LNCAP (cell line): ENCODE data around the gene PRSS48.

ENCODE experiments used
- TF ChIP-seq, protein P1 (sequence below): fragments of 450-650 bp; IDR thresholded peaks from 2 replicates; pipeline ENCODE4 v1.5.1; 2017; ENCODE audit warnings: mild to moderate bottlenecking

Gene PRSS48

GRCh38 chr4:151284534-151285245, 7.7 kb downstream of the PRSS48 start:
- TF ChIP-seq, protein P1, sequence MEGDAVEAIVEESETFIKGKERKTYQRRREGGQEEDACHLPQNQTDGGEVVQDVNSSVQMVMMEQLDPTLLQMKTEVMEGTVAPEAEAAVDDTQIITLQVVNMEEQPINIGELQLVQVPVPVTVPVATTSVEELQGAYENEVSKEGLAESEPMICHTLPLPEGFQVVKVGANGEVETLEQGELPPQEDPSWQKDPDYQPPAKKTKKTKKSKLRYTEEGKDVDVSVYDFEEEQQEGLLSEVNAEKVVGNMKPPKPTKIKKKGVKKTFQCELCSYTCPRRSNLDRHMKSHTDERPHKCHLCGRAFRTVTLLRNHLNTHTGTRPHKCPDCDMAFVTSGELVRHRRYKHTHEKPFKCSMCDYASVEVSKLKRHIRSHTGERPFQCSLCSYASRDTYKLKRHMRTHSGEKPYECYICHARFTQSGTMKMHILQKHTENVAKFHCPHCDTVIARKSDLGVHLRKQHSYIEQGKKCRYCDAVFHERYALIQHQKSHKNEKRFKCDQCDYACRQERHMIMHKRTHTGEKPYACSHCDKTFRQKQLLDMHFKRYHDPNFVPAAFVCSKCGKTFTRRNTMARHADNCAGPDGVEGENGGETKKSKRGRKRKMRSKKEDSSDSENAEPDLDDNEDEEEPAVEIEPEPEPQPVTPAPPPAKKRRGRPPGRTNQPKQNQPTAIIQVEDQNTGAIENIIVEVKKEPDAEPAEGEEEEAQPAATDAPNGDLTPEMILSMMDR = no peak

DNA sequence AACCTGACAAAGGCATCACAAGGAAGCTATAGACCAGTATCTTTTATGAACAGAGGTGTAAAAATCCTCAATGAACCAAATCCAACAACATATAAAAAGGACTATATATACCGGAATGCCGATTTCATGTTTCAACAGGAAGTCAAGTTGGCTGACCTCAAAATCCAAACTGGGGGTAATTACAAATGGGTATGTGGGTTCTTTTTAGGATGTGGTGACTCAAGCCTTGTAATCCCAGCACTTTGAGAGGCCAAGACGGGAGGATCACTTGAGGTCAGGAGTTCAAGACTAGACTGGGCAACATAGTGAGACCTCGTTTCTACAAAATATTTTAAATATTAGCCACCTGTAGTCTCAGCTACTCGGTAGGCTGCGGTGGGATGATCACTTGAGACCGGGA, 10.4 kb downstream of the PRSS48 start:
- TF ChIP-seq, protein P1 = no peak

DNA sequence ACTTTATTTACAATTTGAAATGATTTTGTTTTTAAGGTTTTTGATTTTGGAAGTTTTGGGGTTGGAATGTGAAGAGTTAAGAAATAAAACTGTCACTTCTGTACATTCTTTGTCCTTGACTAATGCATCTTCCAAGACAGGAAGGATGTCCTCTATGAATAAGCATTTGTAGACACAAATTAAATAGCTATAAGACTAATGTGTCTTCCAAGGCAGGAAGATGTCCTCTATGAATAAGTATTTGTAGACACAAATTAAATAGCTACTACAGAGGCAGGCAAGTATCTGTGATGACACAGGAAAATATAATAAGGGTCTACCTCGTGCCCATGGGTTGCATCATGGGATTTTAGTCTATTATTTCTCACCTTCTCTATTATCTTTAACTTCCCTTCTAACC, 14.5 kb downstream of the PRSS48 start:
- TF ChIP-seq, protein P1 = no peak

- TF ChIP-seq, protein P1 = no peak
These were observed 15.1 kb downstream of the PRSS48 start for GRCh38 chr4:151292038-151292437.

- TF ChIP-seq, protein P1 = no peak
These were observed 18.0 kb downstream of the PRSS48 start for GRCh38 chr4:151294833-151295496.

- TF ChIP-seq, protein P1 = no peak
These were observed 19.3 kb downstream of the PRSS48 start for GRCh38 chr4:151296227-151296626.

- TF ChIP-seq, protein P1 = no peak
These were observed 20.2 kb downstream of the PRSS48 start for GRCh38 chr4:151297170-151297569.
